Chondrocyte (in vitro differentiated cells): ENCODE results near the gene MANBA. TPM values are rescaled to one million over a fixed set of nuclear protein-coding genes. Genes with fewer than 3 reads are reported as not detected.
"Not testable (repeated sequence)": the region's sequence is repeated elsewhere in the genome, so short reads cannot be mapped to it uniquely, and the experiment has no call there.

Experiments
- DNase-seq: peaks from one replicate; pipeline ENCODE4 v3.0.0; 2021; ENCODE audit warnings: mixed read lengths, low spot score
- H3K27ac Mint-ChIP-seq: one replicate; pipeline ENCODE4 v1.8.0; 2021; ENCODE audit warnings: mild to moderate bottlenecking, moderate library complexity, mixed read lengths; ENCODE audit not compliant: unreplicated experiment
- H3K27me3 Mint-ChIP-seq: 2 replicates; pipeline ENCODE4 v1.8.0; 2021; ENCODE audit warnings: low read depth, mixed read lengths
- H3K36me3 Mint-ChIP-seq: 2 replicates; pipeline ENCODE4 v1.8.0; 2021; ENCODE audit warnings: low read depth, mixed read lengths
- H3K4me1 Mint-ChIP-seq: 2 replicates; pipeline ENCODE4 v1.8.0; 2021; ENCODE audit warnings: low read depth, mild to moderate bottlenecking, mixed read lengths
- H3K4me3 Mint-ChIP-seq: one replicate; pipeline ENCODE4 v1.8.0; 2021; ENCODE audit warnings: mild to moderate bottlenecking, moderate library complexity, mixed read lengths; ENCODE audit not compliant: unreplicated experiment
- H3K9me3 Mint-ChIP-seq: 2 replicates; pipeline ENCODE4 v1.8.0; 2021; ENCODE audit warnings: low read depth, mixed read lengths
- CTCF ChIP-seq: fragments of 200-600 bp; sonication (generic); IDR thresholded peaks from 2 replicates; pipeline ENCODE4 v1.5.0; 2021; ENCODE audit warnings: antibody characterized with exemption, mild to moderate bottlenecking, moderate library complexity
- total RNA-seq: library from RNA; stranded (reverse); gene quantifications from 3 replicates; pipeline ENCODE4 v1.2.1, GENCODE V29; 2021

The MANBA gene
- total RNA-seq, 1 donor from 2014 or later = 36.9 TPM

- peaks cover 31% of the 10 kb centered on the region for H3K4me1 Mint-ChIP-seq
- peaks cover 2% of the 10 kb centered on the region for H3K36me3 Mint-ChIP-seq
- H3K27me3 Mint-ChIP-seq = no peaks in the 10 kb centered on the region
- TF ChIP-seq CTCF = no peak
- H3K27ac Mint-ChIP-seq = no peak overlapping the region
- DNase-seq = no peak
- H3K9me3 Mint-ChIP-seq = peaks cover 3% of the 10 kb centered on the region
- no peak overlapping the region for H3K4me3 Mint-ChIP-seq
Observed at GRCh38 chr4:102758241-102759160, 2.3 kb downstream of the MANBA start.

GRCh38 chr4:102757681-102758080 is 3.1 kb downstream of the MANBA start:
- peaks cover 31% of the 10 kb centered on the region for H3K4me1 Mint-ChIP-seq
- DNase-seq = no peak

GRCh38 chr4:102754044-102754443 is 6.7 kb downstream of the MANBA start:
- Mint-ChIP-seq H3K4me3 (no peak overlapping the region), H3K4me1 (peaks cover 10% of the 10 kb centered on the region), H3K27ac (no peak overlapping the region), H3K36me3 (peaks cover 2% of the 10 kb centered on the region), H3K9me3 (peaks cover 3% of the 10 kb centered on the region), H3K27me3 (no peaks in the 10 kb centered on the region)
- TF ChIP-seq CTCF = no peak
- DNase-seq = no peak

More at GRCh38 chr4:102757681-102758080, 3.1 kb downstream of the MANBA start:
- Mint-ChIP-seq H3K27ac (peak overlapping the region; percentile 9), H3K36me3 (peaks cover 2% of the 10 kb centered on the region), H3K9me3 (peaks cover 3% of the 10 kb centered on the region), H3K4me3 (no peak overlapping the region), H3K27me3 (no peaks in the 10 kb centered on the region)
- TF ChIP-seq CTCF = no peak

GRCh38 chr4:102751941-102752340 is 8.8 kb downstream of the MANBA start:
- no peak overlapping the region for H3K4me3 Mint-ChIP-seq
- H3K27ac Mint-ChIP-seq = no peak overlapping the region
- H3K4me1 Mint-ChIP-seq = no peaks in the 10 kb centered on the region
- peaks cover 3% of the 10 kb centered on the region for H3K9me3 Mint-ChIP-seq
- peaks cover 2% of the 10 kb centered on the region for H3K36me3 Mint-ChIP-seq
- no peaks in the 10 kb centered on the region for H3K27me3 Mint-ChIP-seq
- DNase-seq = no peak
- TF ChIP-seq CTCF = no peak

GRCh38 chr4:102743352-102743751 is 17.4 kb downstream of the MANBA start:
- not testable (repeated sequence) for H3K4me3 Mint-ChIP-seq, H3K27ac Mint-ChIP-seq, H3K4me1 Mint-ChIP-seq, H3K27me3 Mint-ChIP-seq, DNase-seq
- peaks cover 15% of the 10 kb centered on the region for H3K9me3 Mint-ChIP-seq
- peaks cover 13% of the 10 kb centered on the region for H3K36me3 Mint-ChIP-seq

- Mint-ChIP-seq H3K36me3 (peaks cover 12% of the 10 kb centered on the region), H3K9me3 (peaks cover 15% of the 10 kb centered on the region), H3K4me1 (peaks cover 26% of the 10 kb centered on the region)
- not testable (repeated sequence) for DNase-seq, H3K4me3 Mint-ChIP-seq, H3K27ac Mint-ChIP-seq, H3K27me3 Mint-ChIP-seq
Observed at GRCh38 chr4:102738802-102739201, 22.0 kb downstream of the MANBA start.
